GM21447 (cell line): ENCODE results near the gene CLASP2.
"Not testable (repeated sequence)": the region's sequence is repeated elsewhere in the genome, so short reads cannot be mapped to it uniquely, and the experiment has no call there.

Source experiments
- ATAC-seq: cut with Tn5 transposase; IDR thresholded peaks from one replicate; pipeline ENCODE4 v1.9.1; 2021; ENCODE audit not compliant: unreplicated experiment

CLASP2 gene

DNA sequence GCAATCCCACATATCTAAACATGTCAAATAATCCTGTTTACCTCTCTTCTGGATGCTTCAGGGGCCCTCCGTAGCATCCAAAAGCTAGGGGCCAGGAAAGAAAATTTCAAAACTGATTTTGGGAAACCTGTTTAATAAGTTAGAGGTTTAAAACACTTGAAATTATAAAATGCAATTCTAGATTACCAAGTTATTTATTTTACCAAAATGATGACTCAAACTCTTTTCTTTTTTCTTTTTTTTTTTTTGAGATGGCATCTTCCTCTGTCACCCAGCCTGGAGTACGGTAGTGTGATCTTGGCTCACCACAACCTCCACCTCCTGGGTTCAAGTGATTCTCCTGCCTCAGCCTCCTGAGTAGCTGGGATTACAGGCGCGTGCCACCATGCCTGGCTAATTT is 258.5 kb downstream of the CLASP2 start:
- not testable (repeated sequence) for ATAC-seq

DNA sequence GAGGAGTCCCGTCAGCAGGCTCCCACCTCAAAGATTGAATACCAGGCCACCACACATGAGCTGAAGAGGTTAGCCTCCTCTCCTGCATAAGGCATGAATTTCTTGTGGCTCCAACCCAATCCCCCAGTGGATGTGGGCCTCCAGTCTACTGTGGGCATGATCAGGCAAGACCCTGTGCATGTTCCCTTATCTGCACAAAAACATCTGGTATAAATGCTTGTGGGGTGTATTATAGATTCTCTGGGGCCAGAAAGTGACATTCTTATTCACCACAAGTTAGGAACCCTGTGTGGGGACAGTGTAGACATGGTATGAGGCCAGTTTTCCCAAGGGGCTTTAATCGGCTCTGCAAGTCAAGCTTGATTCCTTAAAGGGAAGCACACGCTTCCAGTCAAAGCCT is 259.6 kb downstream of the CLASP2 start:
- ATAC-seq, result no peak

DNA sequence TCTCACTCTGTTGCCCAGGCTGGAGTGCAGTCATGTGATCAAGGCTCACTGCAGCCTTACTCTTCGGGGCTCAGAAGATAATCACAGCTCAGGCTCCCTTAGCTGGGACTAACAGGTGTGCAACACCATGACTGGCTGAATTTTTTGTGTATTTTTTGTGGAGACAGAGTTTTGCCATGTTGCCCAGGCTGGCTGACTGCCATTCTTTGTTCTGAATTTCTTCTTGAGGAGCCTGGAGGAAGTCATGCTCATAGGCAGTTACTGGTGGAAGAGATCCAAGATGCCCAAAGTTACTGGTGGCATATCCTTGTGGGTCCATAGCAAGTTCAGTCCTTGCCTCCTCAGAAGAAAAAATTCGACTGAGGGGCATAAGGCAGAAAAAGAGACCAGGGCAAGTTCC is 261.3 kb downstream of the CLASP2 start:
- no peak for ATAC-seq

GRCh38 chr3:33453331-33453761 is 264.7 kb downstream of the CLASP2 start:
- ATAC-seq, result no peak

DNA sequence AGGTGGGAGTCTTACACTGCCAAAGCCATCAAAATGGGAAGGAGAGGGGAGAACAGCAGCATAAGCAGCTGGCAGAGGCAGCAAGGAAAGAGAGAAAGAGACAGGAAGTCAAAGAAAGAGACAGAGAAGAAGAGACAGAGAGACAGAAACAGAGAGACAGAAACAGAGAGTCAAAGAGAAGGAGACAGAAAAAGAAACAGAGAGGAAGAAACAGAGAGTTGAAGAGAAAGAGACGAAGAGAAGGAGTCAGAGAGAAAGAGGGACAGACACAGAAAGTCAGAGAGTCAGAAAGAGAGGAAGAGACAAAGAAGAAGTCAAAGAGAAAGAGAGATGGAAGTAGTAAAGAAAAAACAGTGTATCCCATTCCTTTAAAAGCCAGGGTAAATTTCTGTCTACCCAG is 266.1 kb downstream of the CLASP2 start:
- ATAC-seq, result not testable (repeated sequence)

DNA sequence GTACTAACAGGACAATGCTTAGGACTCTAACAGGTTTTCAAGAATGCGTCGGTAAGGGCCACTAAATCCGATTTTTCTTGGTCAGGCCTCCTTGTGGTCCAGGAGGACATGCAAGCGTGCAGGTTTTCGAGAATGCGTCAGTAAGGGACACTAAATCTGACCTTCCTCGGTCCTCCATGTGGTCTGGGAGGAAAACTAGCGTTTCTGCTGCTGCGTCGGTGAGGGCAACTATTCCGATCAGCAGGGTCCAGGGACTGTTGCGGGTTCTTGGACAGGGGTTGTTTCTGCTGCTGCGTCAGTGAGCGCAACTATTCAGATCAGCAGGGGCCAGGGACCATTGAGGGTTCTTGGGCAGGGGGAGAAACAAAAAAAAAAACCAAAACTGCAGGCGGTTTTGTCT is 270.1 kb downstream of the CLASP2 start:
- ATAC-seq, result no peak

GRCh38 chr3:33447256-33447625 is 270.8 kb downstream of the CLASP2 start:
- ATAC-seq, result not testable (repeated sequence)
